HG02642 (cell line): ENCODE measurements around the gene CTCF.

Source experiments
- ATAC-seq: cut with Tn5 transposase; IDR thresholded peaks from one replicate; pipeline ENCODE4 v1.9.1; 2021; ENCODE audit warnings: mild to moderate bottlenecking; ENCODE audit not compliant: unreplicated experiment, poor library complexity

CTCF gene

GRCh38 chr16:67674851-67675578 lies 112.7 kb downstream of the CTCF start:
- no peak for ATAC-seq

- ATAC-seq: no peak
These were observed 113.2 kb downstream of the CTCF start for GRCh38 chr16:67675579-67675935.

- no peak for ATAC-seq
These were observed 113.7 kb downstream of the CTCF start for GRCh38 chr16:67675999-67676398.

- ATAC-seq: no peak
These were observed 114.2 kb downstream of the CTCF start for GRCh38 chr16:67676516-67676915.

- no peak for ATAC-seq
These were observed 114.6 kb downstream of the CTCF start for GRCh38 chr16:67676939-67677338.

- no peak for ATAC-seq
These were observed 115.4 kb downstream of the CTCF start for GRCh38 chr16:67677712-67678111.

- ATAC-seq: no peak
These were observed 116.2 kb downstream of the CTCF start for GRCh38 chr16:67678354-67679023.

- ATAC-seq: no peak
These were observed 117.9 kb downstream of the CTCF start for GRCh38 chr16:67679935-67680897.

GRCh38 chr16:67683767-67684166 lies 121.4 kb downstream of the CTCF start:
- ATAC-seq: no peak

- ATAC-seq: no peak
These were observed 123.2 kb downstream of the CTCF start for GRCh38 chr16:67685388-67686112.
